Measurements from ENCODE around the gene ATG101. TPM values are rescaled to one million over a fixed set of nuclear protein-coding genes. Genes with fewer than 3 reads are reported as not detected.

The ATG101 gene
- total and polyA plus RNA-seq, 2 of the 13 experiments (the other 11 are each of a cell fraction or from before 2014, with no cell fraction given): 58.2 to 67.7 TPM

DNA sequence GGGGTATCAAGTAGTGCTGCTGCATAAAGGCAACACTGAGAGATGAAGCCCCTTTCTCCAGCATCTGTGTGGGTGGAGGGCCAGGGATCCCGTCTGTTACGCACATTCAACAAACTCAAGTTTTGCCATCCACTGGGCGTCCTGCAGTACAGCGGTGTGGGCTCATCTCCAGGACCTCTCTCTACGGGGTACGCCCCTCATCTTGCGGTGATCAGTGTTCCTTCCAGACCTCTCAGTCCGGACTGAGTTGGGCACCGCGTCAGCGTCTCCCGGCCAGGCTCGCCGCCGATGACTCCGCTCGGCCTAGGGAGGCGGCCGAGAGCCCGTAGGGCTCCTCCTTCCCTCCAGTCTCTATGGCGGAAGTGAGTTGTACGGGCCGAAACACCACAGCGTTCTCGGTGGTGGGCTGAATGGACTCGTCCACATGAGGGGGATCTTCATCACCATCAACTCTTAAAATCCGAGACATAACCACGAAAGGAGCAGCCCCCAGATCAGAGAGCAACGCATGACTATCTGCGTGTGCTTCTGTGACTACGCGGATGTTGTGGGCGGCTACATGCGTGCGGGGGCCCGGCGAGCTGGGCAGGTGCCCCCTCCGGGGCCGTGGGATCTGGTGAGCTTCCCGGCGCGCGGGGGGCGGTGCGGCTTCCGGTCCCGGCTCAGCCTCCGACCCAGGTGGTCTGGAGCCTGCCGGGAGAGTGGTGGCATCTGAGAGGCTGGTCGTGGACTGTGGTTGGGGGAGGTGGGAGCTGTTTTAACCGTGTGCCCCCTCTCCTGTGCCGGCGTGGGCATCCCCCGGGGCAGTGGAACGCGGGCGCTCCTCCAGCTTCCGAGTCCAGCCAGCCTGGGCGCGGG is at the start of gene ATG101 (continued):
- TF ChIP-seq, protein P1, sequence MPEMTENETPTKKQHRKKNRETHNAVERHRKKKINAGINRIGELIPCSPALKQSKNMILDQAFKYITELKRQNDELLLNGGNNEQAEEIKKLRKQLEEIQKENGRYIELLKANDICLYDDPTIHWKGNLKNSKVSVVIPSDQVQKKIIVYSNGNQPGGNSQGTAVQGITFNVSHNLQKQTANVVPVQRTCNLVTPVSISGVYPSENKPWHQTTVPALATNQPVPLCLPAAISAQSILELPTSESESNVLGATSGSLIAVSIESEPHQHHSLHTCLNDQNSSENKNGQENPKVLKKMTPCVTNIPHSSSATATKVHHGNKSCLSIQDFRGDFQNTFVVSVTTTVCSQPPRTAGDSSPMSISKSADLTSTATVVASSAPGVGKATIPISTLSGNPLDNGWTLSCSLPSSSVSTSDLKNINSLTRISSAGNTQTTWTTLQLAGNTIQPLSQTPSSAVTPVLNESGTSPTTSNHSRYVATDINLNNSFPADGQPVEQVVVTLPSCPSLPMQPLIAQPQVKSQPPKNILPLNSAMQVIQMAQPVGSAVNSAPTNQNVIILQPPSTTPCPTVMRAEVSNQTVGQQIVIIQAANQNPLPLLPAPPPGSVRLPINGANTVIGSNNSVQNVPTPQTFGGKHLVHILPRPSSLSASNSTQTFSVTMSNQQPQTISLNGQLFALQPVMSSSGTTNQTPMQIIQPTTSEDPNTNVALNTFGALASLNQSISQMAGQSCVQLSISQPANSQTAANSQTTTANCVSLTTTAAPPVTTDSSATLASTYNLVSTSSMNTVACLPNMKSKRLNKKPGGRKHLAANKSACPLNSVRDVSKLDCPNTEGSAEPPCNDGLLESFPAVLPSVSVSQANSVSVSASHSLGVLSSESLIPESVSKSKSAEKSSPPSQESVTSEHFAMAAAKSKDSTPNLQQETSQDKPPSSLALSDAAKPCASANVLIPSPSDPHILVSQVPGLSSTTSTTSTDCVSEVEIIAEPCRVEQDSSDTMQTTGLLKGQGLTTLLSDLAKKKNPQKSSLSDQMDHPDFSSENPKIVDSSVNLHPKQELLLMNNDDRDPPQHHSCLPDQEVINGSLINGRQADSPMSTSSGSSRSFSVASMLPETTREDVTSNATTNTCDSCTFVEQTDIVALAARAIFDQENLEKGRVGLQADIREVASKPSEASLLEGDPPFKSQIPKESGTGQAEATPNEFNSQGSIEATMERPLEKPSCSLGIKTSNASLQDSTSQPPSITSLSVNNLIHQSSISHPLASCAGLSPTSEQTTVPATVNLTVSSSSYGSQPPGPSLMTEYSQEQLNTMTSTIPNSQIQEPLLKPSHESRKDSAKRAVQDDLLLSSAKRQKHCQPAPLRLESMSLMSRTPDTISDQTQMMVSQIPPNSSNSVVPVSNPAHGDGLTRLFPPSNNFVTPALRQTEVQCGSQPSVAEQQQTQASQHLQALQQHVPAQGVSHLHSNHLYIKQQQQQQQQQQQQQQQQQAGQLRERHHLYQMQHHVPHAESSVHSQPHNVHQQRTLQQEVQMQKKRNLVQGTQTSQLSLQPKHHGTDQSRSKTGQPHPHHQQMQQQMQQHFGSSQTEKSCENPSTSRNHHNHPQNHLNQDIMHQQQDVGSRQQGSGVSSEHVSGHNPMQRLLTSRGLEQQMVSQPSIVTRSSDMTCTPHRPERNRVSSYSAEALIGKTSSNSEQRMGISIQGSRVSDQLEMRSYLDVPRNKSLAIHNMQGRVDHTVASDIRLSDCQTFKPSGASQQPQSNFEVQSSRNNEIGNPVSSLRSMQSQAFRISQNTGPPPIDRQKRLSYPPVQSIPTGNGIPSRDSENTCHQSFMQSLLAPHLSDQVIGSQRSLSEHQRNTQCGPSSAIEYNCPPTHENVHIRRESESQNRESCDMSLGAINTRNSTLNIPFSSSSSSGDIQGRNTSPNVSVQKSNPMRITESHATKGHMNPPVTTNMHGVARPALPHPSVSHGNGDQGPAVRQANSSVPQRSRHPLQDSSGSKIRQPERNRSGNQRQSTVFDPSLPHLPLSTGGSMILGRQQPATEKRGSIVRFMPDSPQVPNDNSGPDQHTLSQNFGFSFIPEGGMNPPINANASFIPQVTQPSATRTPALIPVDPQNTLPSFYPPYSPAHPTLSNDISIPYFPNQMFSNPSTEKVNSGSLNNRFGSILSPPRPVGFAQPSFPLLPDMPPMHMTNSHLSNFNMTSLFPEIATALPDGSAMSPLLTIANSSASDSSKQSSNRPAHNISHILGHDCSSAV (CRISPR knock-in tag; IDR thresholded peaks at IDR 0.05; ENCODE audit: borderline replicate concordance): no peak
- TF ChIP-seq, protein P2, sequence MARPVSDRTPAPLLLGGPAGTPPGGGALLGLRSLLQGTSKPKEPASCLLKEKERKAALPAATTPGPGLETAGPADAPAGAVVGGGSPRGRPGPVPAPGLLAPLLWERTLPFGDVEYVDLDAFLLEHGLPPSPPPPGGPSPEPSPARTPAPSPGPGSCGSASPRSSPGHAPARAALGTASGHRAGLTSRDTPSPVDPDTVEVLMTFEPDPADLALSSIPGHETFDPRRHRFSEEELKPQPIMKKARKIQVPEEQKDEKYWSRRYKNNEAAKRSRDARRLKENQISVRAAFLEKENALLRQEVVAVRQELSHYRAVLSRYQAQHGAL (CRISPR knock-in tag; IDR thresholded peaks at IDR 0.05; ENCODE audit: not compliant biosample characterization): no peak
- peak; percentile 63; the same call in 1 of the 2 replicates for TF ChIP-seq THRA (CRISPR knock-in tag; IDR thresholded peaks at IDR 0.05; ENCODE audit: borderline replicate concordance)
- TF ChIP-seq KLF13 (CRISPR knock-in tag; IDR thresholded peaks at IDR 0.05): no peak
- TF ChIP-seq ZNF678 (CRISPR knock-in tag; IDR thresholded peaks at IDR 0.05): no peak
- TF ChIP-seq BCL6 (CRISPR knock-in tag; IDR thresholded peaks at IDR 0.05): peak; percentile 44; the same call in 1 of the 2 replicates
- TF ChIP-seq BRCA1 (CRISPR knock-in tag; IDR thresholded peaks at IDR 0.05): 0 out of 2 replicates have a peak, but pooled peaks have one; percentile 67
- TF ChIP-seq CEBPG (CRISPR knock-in tag; IDR thresholded peaks at IDR 0.05): peak; percentile 13; the same call in 1 of the 2 replicates
- TF ChIP-seq ADNP (CRISPR knock-in tag; IDR thresholded peaks at IDR 0.05): no peak
- TF ChIP-seq ZNF335 (CRISPR knock-in tag; IDR thresholded peaks at IDR 0.05): peak; percentile 25; the same call in 1 of the 2 replicates
- no peak for TF ChIP-seq ZNF629 (CRISPR knock-in tag; conservative IDR thresholded peaks at IDR 0.05)
- TF ChIP-seq TAF15 (IDR thresholded peaks at IDR 0.05; ENCODE audit: low read depth, low read length, poor library complexity, severe bottlenecking): no peak
- TF ChIP-seq, protein P3, sequence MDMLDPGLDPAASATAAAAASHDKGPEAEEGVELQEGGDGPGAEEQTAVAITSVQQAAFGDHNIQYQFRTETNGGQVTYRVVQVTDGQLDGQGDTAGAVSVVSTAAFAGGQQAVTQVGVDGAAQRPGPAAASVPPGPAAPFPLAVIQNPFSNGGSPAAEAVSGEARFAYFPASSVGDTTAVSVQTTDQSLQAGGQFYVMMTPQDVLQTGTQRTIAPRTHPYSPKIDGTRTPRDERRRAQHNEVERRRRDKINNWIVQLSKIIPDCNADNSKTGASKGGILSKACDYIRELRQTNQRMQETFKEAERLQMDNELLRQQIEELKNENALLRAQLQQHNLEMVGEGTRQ (IDR thresholded peaks at IDR 0.05; ENCODE audit: low read depth, low read length): no peak
- TF ChIP-seq, protein P3 (CRISPR knock-in tag; IDR thresholded peaks at IDR 0.05; ENCODE audit: borderline replicate concordance): no peak
- TF ChIP-seq PPARG (CRISPR knock-in tag; conservative IDR thresholded peaks at IDR 0.05): peak; percentile 39; the same call in 1 of the 2 replicates
- TF ChIP-seq RAD21 (CRISPR knock-in tag; IDR thresholded peaks at IDR 0.05): peak; percentile 54; the same call in 1 of the 2 replicates
- peak; percentile 92 for TF ChIP-seq XRCC5 (optimal IDR thresholded peaks at IDR 0.05; ENCODE audit: low read length)

Data from HepG2 (cell line).